GM12878 (cell line): Measurements from ENCODE around the gene CALHM2. TPM values are rescaled to one million over a fixed set of nuclear protein-coding genes. Genes with fewer than 3 reads are reported as not detected.

Experiments
- ATAC-seq: fragments of 200-7000 bp; cut with Tn5 transposase; 3 replicates; pipeline ENCODE4 v1.9.1; 2020; ENCODE audit warnings: mild to moderate bottlenecking, moderate library complexity
- BruUV-seq: library from RNA; stranded (reverse); fragments of 400-500 nt; replicated peaks from 2 replicates; lab custom pipeline; 2021; lab: Mats Ljungman, UMichigan
- CTCF ChIA-PET: fragments of 300-600 bp; sonication (Branson Sonifier 250); formaldehyde crosslinking; extraction: SDS; loops from one replicate; lab custom pipeline; 2021; ENCODE audit warnings: inconsistent platforms; lab: Yijun Ruan, JAX
- POLR2A ChIA-PET: fragments of 350-600 bp; formaldehyde crosslinking; extraction: SDS; loops from one replicate; lab custom pipeline; 2021; ENCODE audit warnings: inconsistent platforms; lab: Charles Lee
- RAD21 ChIA-PET: fragments of 300-600 bp; sonication (Branson Sonifier 250); formaldehyde crosslinking; loops from one replicate; lab custom pipeline; 2023; ENCODE audit warnings: antibody characterized with exemption; ENCODE audit not compliant: unreplicated experiment; lab: Charles Lee
- SMC1A ChIA-PET: fragments of 300-600 bp; sonication (Branson Sonifier 250); formaldehyde crosslinking; loops from one replicate; lab custom pipeline; 2023; ENCODE audit not compliant: unreplicated experiment, uncharacterized antibody; lab: Charles Lee
- DNase-seq: peaks from one replicate; pipeline ENCODE4 v3.0.0-alpha.2; 2011; ENCODE audit warnings: low read depth, low spot score
- FAIRE-seq: peaks from 3 replicates; lab custom pipeline; 2011; peaks lifted over from hg19 to GRCh38; lab: Jason Lieb, UNC
- H2AFZ ChIP-seq: 2 replicates; pipeline ENCODE4 v1.6.0; 2011; ENCODE audit warnings: low read depth, low read length, control low read depth; ENCODE audit not compliant: control insufficient read depth
- H3K27ac ChIP-seq: 2 replicates; pipeline ENCODE4 v1.5.1; 2011; ENCODE audit warnings: control low read depth; ENCODE audit not compliant: control insufficient read depth, insufficient read depth
- H3K27me3 ChIP-seq, 2 experiments: replicated peaks in 1 of 2; 2 replicates each; pipeline versions ENCODE4 v1.6.0 to v1.6.1; 2011; ENCODE audit warnings: low read length in 1 of 2; ENCODE audit not compliant: control insufficient read depth in 2 of 2, insufficient read depth in 2 of 2
- H3K36me3 ChIP-seq, 2 experiments: 2 replicates each; pipeline ENCODE4 v1.5.1; 2011; ENCODE audit warnings: low read length in 1 of 2; ENCODE audit not compliant: control insufficient read depth in 2 of 2, insufficient read depth in 2 of 2
- H3K4me1 ChIP-seq: 2 replicates; pipeline ENCODE4 v1.6.1; 2011; ENCODE audit warnings: mild to moderate bottlenecking, low read length, moderate library complexity, mixed read lengths; ENCODE audit not compliant: control insufficient read depth, insufficient read depth
- H3K4me2 ChIP-seq: 2 replicates; pipeline ENCODE4 v1.6.0; 2011; ENCODE audit warnings: control low read depth; ENCODE audit not compliant: control insufficient read depth, insufficient read depth
- H3K4me3 ChIP-seq: fragments of 200-600 bp; sonication (generic); 2 replicates; pipeline ENCODE4 v1.5.1; 2016
- H3K79me2 ChIP-seq: 2 replicates; pipeline ENCODE4 v1.6.0; 2011; ENCODE audit warnings: low read length; ENCODE audit not compliant: control insufficient read depth, insufficient read depth
- H3K9ac ChIP-seq: 2 replicates; pipeline ENCODE4 v1.8.0; 2011; ENCODE audit warnings: low read length, control low read depth, mixed read lengths; ENCODE audit not compliant: control insufficient read depth, insufficient read depth
- H3K9me3 ChIP-seq: replicated peaks from 3 replicates; pipeline ENCODE4 v1.5.1; 2011; ENCODE audit warnings: mild to moderate bottlenecking, low read length; ENCODE audit not compliant: control insufficient read depth, insufficient read depth
- H4K20me1 ChIP-seq: 2 replicates; pipeline ENCODE4 v1.6.0; 2011; ENCODE audit not compliant: control insufficient read depth, insufficient read depth
- ATF7 ChIP-seq: fragments of 450-650 bp; IDR thresholded peaks from 2 replicates; pipeline ENCODE4 v1.6.1; 2016; ENCODE audit warnings: low read depth, mild to moderate bottlenecking
- BRCA1 ChIP-seq: IDR thresholded peaks from 2 replicates; pipeline ENCODE4 v1.6.1; 2011; ENCODE audit warnings: low read depth, low read length, improper control_type of control experiment
- CEBPB ChIP-seq, 2 experiments: fragments of 150-350 bp in 1 of 2; IDR thresholded peaks; 2 replicates each; pipeline ENCODE4 v1.6.1; 2012 to 2014; ENCODE audit warnings: low read depth in 2 of 2, low read length in 2 of 2, borderline replicate concordance in 1 of 2, inconsistent platforms in 1 of 2
- CHD4 ChIP-seq: fragments of 200-600 bp; sonication (generic); IDR thresholded peaks from 2 replicates; pipeline ENCODE4 v1.6.1; 2016; ENCODE audit warnings: mild to moderate bottlenecking
- EP300 ChIP-seq, 2 experiments: fragments of 150-350 bp in 1 of 2; IDR thresholded peaks; 2 replicates each; pipeline ENCODE4 v1.6.1; 2011 to 2012; ENCODE audit warnings: low read depth in 2 of 2, low read length in 2 of 2, borderline replicate concordance in 1 of 2, improper control_type of control experiment in 1 of 2, inconsistent platforms in 1 of 2; ENCODE audit not compliant: control insufficient read depth in 1 of 2
- FOS ChIP-seq: IDR thresholded peaks from 3 replicates; pipeline ENCODE4 v1.6.1; 2011; ENCODE audit warnings: borderline replicate concordance; ENCODE audit not compliant: insufficient read length; ENCODE audit errors: extremely low read depth
- MEF2B ChIP-seq: fragments of 450-650 bp; IDR thresholded peaks from 2 replicates; pipeline ENCODE4 v1.6.1; 2018; ENCODE audit warnings: mild to moderate bottlenecking, moderate library complexity; ENCODE audit not compliant: partially characterized antibody, poor library complexity, severe bottlenecking
- POLR2A ChIP-seq: IDR thresholded peaks from 2 replicates; pipeline ENCODE4 v1.6.1; 2011; ENCODE audit warnings: low read depth, mild to moderate bottlenecking, low read length
- SIN3A ChIP-seq: IDR thresholded peaks from 2 replicates; pipeline ENCODE4 v1.6.1; 2012; ENCODE audit warnings: low read depth, low read length, improper control_type of control experiment
- SIX5 ChIP-seq: IDR thresholded peaks from 2 replicates; pipeline ENCODE4 v1.6.1; 2011; ENCODE audit warnings: mild to moderate bottlenecking, low read depth, low read length, moderate library complexity; ENCODE audit not compliant: severe bottlenecking
- WRNIP1 ChIP-seq: IDR thresholded peaks from 2 replicates; pipeline ENCODE4 v1.6.1; 2011; ENCODE audit warnings: low read depth, low read length, improper control_type of control experiment, borderline replicate concordance
- ZBED1 ChIP-seq: IDR thresholded peaks from 2 replicates; pipeline ENCODE4 v1.6.1; 2016; ENCODE audit warnings: borderline replicate concordance
- ZNF24 ChIP-seq: fragments of 450-650 bp; IDR thresholded peaks from 2 replicates; pipeline ENCODE4 v1.6.1; 2017; ENCODE audit warnings: antibody characterized with exemption, mild to moderate bottlenecking
- WGBS: methylation state at CpG from one replicate; pipeline ENCODE4 v1.1.6; 2016; ENCODE audit warnings: low lambda C conversion rate; ENCODE audit not compliant: insufficient replicate concordance, insufficient coverage; ENCODE audit errors: missing lambda C conversion rate; 5-methylcytosine and 5-hydroxymethylcytosine counted together
- in situ Hi-C: fragments of 300-500 bp; cut with MboI; formaldehyde crosslinking; loops from 9 replicates; pipeline ENCODE4 v1.14.3; 2018; ENCODE audit warnings: mixed read lengths
- intact Hi-C: fragments of 100-400 bp; cut with micrococcal nuclease; formaldehyde crosslinking; loops from one replicate; pipeline ENCODE4 v1.14.2; 2022; ENCODE audit not compliant: unreplicated experiment
- polyA plus RNA-seq, 11 experiments: library from polyadenylated mRNA; depleted of rRNA in 4 of 11; unstranded in 6 of 11; stranded (reverse) in 5 of 11; fragments of >200 nt; fragmentation: Nextera tagmentation in 4 of 11; fragmentation: Illumina TruSeq in 1 of 11; extraction: Ambion mirVana in 4 of 11; extraction: Trizol in 1 of 11; gene quantifications; 1 replicate in 1 of 11; 2 replicates in 10 of 11; pipeline versions ENCODE4 v1.2.1 to v1.2.3, GENCODE V29; 2011 to 2016; ENCODE audit warnings: inconsistent platforms in 2 of 11, missing spikeins in 2 of 11, low read depth in 1 of 11
- total RNA-seq, 4 experiments: library from RNA; depleted of rRNA in 3 of 4; stranded (reverse); fragments of >200 nt in 3 of 4; fragmentation: Illumina TruSeq in 1 of 4; extraction: Trizol in 1 of 4; gene quantifications; 2 replicates each; pipeline versions ENCODE4 v1.2.1 to v1.2.3, GENCODE V29; 2013 to 2021
- TF ChIP-seq, protein P1 (sequence below): fragments of 450-650 bp; IDR thresholded peaks from 2 replicates; pipeline ENCODE4 v1.6.1; 2018; ENCODE audit warnings: mild to moderate bottlenecking, low read depth, moderate library complexity; ENCODE audit not compliant: partially characterized antibody
- TF ChIP-seq, protein P2 (sequence below): fragments of 450-650 bp; IDR thresholded peaks from 2 replicates; pipeline ENCODE4 v1.6.1; 2017; ENCODE audit warnings: low read depth, mild to moderate bottlenecking, moderate library complexity
- TF ChIP-seq, protein P3 (sequence below): IDR thresholded peaks from 2 replicates; pipeline ENCODE4 v1.6.1; 2012; ENCODE audit warnings: mild to moderate bottlenecking, low read depth, low read length

Gene CALHM2
- total and polyA plus RNA-seq, 10 of the 15 experiments (the other 5 are each of a cell fraction or from before 2014, with no cell fraction given): 0.60 to 23.7 (median 9.3) TPM

DNA sequence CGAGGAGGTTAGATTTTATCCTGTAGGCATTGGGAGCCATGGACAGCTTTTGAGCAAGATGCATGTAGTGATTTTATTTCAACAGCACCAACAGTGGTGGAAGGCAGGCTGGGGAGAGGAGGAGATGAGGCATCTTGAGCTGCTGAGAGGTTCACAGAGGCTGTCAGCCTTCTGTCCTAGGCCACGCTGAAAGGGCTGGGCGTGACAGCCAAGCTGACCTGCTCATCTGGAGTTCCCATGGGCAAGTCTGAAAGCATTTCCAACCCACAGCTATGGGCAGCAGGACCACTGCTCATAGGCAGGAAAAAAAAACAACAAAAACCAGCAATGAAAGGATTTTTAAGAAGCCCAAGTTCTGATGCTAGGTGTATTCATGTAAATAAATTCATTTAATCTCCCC, 49.0 kb upstream of the CALHM2 start (continued):
- TF ChIP-seq, protein P1, sequence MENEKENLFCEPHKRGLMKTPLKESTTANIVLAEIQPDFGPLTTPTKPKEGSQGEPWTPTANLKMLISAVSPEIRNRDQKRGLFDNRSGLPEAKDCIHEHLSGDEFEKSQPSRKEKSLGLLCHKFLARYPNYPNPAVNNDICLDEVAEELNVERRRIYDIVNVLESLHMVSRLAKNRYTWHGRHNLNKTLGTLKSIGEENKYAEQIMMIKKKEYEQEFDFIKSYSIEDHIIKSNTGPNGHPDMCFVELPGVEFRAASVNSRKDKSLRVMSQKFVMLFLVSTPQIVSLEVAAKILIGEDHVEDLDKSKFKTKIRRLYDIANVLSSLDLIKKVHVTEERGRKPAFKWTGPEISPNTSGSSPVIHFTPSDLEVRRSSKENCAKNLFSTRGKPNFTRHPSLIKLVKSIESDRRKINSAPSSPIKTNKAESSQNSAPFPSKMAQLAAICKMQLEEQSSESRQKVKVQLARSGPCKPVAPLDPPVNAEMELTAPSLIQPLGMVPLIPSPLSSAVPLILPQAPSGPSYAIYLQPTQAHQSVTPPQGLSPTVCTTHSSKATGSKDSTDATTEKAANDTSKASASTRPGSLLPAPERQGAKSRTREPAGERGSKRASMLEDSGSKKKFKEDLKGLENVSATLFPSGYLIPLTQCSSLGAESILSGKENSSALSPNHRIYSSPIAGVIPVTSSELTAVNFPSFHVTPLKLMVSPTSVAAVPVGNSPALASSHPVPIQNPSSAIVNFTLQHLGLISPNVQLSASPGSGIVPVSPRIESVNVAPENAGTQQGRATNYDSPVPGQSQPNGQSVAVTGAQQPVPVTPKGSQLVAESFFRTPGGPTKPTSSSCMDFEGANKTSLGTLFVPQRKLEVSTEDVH: no peak
- no peak for TF ChIP-seq MEF2B
- TF ChIP-seq SIN3A: no peak
- TF ChIP-seq WRNIP1: no peak
- no peak for TF ChIP-seq FOS
- no peak for TF ChIP-seq CEBPB (IDR thresholded peaks at IDR 0.05; ENCODE audit: borderline replicate concordance in 1 of 2, low read depth in 2 of 2, low read length in 2 of 2)
- TF ChIP-seq ATF7: no peak
- no peak for TF ChIP-seq BRCA1
- no peak for TF ChIP-seq SIX5

DNA sequence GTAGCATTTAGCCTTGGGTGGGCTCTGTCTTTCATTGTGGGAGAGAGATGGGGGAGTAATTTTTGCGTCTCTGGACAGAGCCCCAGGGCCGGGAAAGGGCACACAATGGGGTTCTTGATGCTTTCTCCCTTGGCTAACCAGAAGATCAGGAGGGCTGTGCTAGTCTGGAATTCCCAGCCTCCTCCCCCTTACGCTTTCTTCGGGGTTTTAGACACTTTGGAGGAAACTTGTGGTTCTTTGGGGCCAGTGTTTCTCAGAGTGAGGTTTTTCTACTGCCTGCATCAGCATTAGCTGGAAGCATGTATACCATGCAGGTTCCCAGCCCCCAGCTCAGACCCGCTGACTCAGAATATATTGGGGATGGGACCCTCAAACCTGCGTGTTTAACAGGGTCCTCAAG, 48.3 kb upstream of the CALHM2 start:
- Histone ChIP-seq H3K4me2 (no peak overlapping the region), H2AFZ (no peak overlapping the region), H4K20me1 (no peaks in the 10 kb centered on the region), H3K9me3 (no peaks in the 10 kb centered on the region), H3K27ac (no peak overlapping the region), H3K79me2 (no peaks in the 10 kb centered on the region), H3K4me1 (peaks cover 6% of the 10 kb centered on the region), H3K9ac (no peak overlapping the region), H3K4me3 (no peak overlapping the region), H3K36me3 (no peaks in the 10 kb centered on the region), H3K27me3 (peaks cover 2 to 3% of the 10 kb centered on the region in 2 experiments; a peak in 3 of 4 replicates)
- no TSS peak for BruUV-seq
- intact Hi-C loops (loop anchor here (5.0 kb wide), 1 partner anchor 92 kb away; no protein-coding TSS in a partner anchor), in situ Hi-C loops (no loop called here)
- ATAC-seq: no peak
- SMC1A ChIA-PET: interaction anchor here (0.8 kb wide), 1 partner anchor 42 kb away, joined by 3 read pairs; no protein-coding TSS in a partner anchor
- RAD21 ChIA-PET: no interaction called here
- POLR2A ChIA-PET: no interaction called here
- CTCF ChIA-PET: interaction anchor here (1.3 kb wide), 1 partner anchor 42 kb away, joined by 6 read pairs; no protein-coding TSS in a partner anchor
- no peak for DNase-seq
- no peak for FAIRE-seq
- 14% methylated on average over 6 of the region's 6 CpGs for WGBS
- no peak for TF ChIP-seq ZNF24
- TF ChIP-seq, protein P2, sequence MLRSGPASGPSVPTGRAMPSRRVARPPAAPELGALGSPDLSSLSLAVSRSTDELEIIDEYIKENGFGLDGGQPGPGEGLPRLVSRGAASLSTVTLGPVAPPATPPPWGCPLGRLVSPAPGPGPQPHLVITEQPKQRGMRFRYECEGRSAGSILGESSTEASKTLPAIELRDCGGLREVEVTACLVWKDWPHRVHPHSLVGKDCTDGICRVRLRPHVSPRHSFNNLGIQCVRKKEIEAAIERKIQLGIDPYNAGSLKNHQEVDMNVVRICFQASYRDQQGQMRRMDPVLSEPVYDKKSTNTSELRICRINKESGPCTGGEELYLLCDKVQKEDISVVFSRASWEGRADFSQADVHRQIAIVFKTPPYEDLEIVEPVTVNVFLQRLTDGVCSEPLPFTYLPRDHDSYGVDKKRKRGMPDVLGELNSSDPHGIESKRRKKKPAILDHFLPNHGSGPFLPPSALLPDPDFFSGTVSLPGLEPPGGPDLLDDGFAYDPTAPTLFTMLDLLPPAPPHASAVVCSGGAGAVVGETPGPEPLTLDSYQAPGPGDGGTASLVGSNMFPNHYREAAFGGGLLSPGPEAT: no peak
- no peak for TF ChIP-seq POLR2A
- no peak for TF ChIP-seq ZBED1
- no peak for TF ChIP-seq EP300 (IDR thresholded peaks at IDR 0.05; ENCODE audit: borderline replicate concordance in 1 of 2, control insufficient read depth in 1 of 2, low read depth in 2 of 2, low read length in 2 of 2)
- no peak for TF ChIP-seq CHD4
- TF ChIP-seq, protein P3, sequence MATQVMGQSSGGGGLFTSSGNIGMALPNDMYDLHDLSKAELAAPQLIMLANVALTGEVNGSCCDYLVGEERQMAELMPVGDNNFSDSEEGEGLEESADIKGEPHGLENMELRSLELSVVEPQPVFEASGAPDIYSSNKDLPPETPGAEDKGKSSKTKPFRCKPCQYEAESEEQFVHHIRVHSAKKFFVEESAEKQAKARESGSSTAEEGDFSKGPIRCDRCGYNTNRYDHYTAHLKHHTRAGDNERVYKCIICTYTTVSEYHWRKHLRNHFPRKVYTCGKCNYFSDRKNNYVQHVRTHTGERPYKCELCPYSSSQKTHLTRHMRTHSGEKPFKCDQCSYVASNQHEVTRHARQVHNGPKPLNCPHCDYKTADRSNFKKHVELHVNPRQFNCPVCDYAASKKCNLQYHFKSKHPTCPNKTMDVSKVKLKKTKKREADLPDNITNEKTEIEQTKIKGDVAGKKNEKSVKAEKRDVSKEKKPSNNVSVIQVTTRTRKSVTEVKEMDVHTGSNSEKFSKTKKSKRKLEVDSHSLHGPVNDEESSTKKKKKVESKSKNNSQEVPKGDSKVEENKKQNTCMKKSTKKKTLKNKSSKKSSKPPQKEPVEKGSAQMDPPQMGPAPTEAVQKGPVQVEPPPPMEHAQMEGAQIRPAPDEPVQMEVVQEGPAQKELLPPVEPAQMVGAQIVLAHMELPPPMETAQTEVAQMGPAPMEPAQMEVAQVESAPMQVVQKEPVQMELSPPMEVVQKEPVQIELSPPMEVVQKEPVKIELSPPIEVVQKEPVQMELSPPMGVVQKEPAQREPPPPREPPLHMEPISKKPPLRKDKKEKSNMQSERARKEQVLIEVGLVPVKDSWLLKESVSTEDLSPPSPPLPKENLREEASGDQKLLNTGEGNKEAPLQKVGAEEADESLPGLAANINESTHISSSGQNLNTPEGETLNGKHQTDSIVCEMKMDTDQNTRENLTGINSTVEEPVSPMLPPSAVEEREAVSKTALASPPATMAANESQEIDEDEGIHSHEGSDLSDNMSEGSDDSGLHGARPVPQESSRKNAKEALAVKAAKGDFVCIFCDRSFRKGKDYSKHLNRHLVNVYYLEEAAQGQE: no peak
